Measurements from ENCODE around the gene STK39.

The STK39 gene

GRCh38 chr2:168210216-168210894, 37.0 kb downstream of the STK39 start:
- no peak for DNase-seq (ENCODE audit: low read depth in 2 of 2, low spot score in 1 of 2)

DNA sequence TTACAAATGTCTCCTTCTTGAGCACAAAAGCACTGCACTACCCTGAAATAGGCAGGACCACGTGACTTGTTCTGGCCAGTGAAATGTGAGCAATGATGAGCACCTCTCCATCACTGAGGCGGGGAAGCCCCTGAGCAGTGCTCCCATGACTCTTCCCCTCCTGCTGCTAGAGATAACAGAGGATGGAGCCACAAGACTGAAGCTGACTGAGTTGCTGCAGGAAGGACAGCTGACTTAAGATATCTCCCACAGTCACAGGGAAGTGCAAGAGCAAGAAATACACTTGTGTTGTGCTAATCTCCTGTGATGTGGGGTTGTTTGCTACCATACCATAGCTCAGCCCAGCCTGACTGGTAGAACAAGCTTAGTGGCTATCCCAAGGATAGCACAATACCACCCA, 38.7 kb downstream of the STK39 start:
- DNase-seq (ENCODE audit: low read depth in 2 of 2, low spot score in 1 of 2): no peak

DNA sequence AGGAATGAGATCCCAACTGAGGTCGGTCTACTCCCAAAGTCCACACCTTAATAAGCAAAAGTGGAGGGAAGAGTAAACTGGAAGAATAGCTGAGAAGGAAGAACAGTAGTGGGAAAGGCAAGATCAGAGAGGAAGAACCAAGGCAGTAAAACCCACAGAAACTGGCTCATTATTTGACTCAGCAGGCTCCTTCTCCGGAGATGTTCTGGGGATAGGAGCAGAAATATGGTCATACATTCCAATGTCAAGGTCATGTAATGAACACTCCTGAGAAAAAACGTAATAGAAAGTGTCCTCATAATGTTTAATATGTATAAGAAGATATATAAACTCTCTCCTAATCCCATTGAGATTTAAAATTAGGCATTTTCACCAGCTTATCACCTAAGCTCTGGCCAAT, 39.5 kb downstream of the STK39 start:
- no peak for DNase-seq (ENCODE audit: low read depth in 2 of 2, low spot score in 1 of 2)

GRCh38 chr2:168203762-168204693, 43.4 kb downstream of the STK39 start:
- DNase-seq (ENCODE audit: low read depth in 2 of 2, low spot score in 1 of 2): no peak

DNA sequence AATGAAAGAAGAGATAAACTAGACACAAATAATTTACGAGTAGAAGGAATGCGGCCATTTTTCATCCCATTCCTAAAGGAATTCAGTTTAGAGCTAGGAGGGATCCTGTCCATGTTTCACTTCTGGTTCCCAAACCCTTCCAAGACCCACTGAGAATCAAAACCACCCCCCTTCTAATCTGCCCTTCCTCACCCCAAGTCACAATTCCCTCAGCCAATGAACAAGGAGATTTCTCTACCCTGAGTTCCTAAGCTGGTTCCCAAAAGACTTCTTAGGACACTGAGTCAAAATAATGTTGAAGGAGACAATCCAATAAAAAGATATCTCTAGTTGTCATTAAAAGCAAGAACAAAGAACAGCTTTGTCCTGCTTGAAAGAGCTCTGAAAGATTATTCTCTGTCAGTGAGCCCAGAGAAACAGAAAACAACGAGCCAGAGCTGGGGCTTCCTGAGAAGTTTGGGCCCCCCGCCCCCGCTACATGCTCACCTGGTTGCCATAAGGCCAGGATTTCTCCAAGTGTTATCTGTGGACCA, 45.7 kb downstream of the STK39 start:
- no peak for DNase-seq (ENCODE audit: low read depth in 2 of 2, low spot score in 1 of 2)

GRCh38 chr2:168200930-168201583, 46.3 kb downstream of the STK39 start:
- DNase-seq (ENCODE audit: low read depth in 2 of 2, low spot score in 1 of 2): no peak

GRCh38 chr2:168198476-168199207, 48.8 kb downstream of the STK39 start:
- no peak for DNase-seq (ENCODE audit: low read depth in 2 of 2, low spot score in 1 of 2)

DNA sequence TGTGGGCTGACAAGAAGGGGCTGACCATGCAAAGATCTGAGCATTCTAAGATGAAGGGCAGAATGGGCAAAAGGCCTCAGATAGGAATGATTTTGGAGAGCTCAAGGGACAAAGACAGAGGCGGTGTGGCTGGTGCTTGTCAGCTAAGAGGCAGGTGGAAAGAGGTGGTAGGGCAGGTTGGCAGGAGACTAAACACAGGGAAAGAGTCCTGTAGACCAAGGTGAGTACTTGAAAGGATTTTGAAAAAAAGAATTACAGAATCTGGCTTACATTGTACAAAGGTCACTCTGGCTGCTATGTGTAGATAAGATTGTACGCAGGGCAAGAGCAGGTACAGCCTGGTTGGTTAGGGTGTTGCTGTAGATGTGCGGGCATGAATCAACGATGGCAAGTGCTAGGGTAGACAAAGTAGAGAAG, 50.6 kb downstream of the STK39 start:
- DNase-seq (ENCODE audit: low read depth in 2 of 2, low spot score in 1 of 2): no peak

DNA sequence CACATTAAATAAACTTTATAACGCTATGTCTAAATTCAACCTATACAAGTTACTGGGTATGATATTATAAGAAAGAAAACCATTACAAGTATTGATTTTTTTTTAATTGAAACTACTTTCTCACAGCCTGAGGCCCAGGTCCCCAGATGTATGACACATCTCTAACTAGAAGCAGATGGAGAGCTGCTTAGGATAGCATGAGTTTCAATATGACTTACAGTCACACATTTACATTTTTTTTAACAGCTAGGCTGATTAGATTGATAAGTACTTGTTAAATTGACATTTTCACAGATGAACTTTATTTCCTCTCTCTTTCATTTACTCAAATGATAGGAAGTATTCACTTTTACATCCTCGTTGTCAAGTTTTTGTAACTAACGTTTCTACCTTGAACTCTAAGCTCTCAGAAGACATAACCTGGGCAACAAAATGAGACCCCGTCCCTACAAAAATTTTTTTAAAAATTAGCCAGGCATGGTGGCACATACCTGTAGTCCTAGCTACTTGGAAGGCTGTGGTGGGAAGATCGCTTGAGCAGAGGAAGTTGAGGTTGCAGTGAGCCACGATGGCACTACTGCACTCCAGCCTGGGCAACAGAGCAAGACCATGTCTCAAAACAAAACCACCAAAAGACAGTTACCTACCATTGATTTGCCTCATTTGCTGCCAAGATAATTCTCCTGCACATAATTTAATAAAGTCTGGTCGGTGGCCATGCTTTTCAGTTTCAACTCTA, 52.4 kb downstream of the STK39 start:
- DNase-seq (ENCODE audit: low read depth in 2 of 2, low spot score in 1 of 2): no peak

DNA sequence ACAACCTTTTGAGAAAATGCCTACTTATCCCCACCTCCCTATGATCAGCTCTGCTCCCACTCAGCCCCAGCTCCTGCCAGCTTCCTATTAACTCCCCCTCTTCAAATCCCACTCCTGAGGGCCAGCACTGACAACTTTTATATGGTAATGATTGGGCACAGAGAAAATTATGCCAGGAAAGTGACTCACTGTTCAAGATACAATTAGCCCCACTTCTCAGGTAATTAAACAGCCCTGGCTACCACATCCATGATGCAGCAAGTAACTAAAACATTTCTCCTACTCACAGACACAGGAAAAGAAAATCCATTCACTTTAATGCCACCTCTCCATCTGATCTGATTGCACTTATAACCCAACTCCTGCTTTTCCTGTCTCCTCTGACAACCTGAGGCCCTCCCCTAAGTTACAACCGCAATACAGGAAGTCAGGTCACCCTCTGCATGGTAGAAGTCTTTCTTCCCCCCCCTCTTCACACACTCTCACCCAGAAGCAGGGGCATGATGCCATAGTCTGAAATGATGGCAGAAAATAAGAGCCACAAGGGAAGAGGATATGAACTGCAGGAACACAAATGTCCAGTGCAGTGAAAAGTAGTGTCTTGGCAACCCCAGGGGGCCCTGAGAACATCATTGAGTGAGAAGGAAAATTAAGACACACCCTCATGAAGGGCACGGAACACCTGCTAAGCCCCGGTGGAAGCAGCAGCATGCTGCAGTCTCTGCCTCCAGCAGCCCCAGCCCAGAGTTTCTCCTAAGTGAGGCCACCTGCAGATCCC, 54.4 kb downstream of the STK39 start:
- DNase-seq (ENCODE audit: low read depth in 2 of 2, low spot score in 1 of 2): peak in 1 of 2 donors; percentile 4

- no peak for DNase-seq (ENCODE audit: low read depth in 2 of 2, low spot score in 1 of 2)
Measured at GRCh38 chr2:168191955-168192785, 55.2 kb downstream of the STK39 start.

DNA sequence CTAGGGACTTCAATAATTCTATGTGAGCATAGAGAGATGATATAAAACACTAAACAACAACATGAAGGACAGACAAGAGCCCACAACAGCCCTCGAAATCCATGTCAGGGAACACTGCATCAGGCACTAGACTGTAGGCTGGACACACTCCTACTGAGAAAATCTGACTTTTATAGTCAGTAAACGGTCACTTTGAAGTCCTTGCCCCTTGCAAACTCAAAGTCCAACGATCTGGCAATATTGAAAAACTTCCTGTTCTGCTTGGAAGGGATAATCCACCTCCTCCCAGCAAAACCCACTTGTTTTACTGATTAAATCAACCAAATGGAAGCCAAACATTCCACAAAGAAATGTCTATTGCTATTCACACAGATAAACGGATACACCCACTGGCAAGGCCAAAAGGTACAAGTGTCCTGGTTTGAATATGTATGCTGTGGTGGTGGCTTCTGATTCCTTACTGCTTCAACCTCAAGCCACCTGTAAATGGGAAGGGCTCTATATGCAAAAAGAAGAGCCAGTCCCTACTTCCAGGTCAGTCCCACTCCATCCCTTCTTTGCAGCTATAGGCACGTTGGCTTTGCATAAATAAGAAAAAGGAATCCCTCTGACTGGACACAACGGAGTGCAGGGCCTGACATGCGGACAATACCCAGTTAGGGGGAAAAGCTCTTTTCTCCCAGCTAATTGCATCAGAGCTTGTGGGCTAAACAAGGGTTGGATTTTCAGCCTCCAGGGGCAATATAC, 56.6 kb downstream of the STK39 start:
- DNase-seq (ENCODE audit: low read depth in 2 of 2, low spot score in 1 of 2): no peak

GRCh38 chr2:168189835-168190569, 57.4 kb downstream of the STK39 start:
- DNase-seq (ENCODE audit: low read depth in 2 of 2, low spot score in 1 of 2): no peak

DNA sequence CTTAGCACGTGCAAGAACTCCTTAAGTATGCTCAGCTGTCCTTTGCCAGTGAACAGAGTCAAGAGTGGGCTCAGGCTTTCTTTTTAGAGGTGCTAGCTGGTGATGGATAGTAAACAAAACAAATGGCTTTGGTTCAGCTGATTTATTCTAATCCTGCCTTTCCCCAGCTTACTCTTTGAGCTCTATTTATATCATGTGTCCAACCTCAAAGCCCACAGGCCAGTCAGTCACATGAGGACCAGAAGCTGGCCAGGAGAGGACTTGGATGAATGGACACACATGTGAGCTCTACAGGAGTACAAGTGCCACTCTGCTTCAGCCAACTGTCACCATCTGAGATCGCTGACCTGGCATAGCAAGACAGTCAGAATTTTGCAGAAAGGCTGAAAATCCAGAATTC, 59.4 kb downstream of the STK39 start:
- DNase-seq (ENCODE audit: low read depth in 2 of 2, low spot score in 1 of 2): no peak

DNA sequence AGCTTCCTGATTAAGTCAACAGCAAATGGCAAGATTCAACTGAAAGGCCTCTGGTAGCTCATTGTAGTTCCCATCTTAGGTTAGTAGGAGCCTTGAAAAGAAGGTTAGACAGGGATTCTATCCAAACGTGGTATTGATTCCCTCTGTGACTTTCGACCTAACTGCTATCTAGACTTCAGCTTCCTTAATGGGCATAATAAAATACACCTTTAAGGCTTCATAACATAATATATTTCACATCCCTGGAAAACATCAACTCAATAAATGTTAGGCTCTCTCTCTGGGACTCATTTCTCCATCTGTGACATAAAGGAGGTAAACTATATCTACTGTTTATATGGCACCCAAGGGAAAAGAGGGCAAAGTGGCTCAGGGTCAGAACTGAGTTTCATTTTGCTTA, 60.9 kb downstream of the STK39 start:
- DNase-seq (ENCODE audit: low read depth in 2 of 2, low spot score in 1 of 2): no peak

GRCh38 chr2:168185583-168186274, 61.7 kb downstream of the STK39 start:
- DNase-seq (ENCODE audit: low read depth in 2 of 2, low spot score in 1 of 2): no peak
